ENCODE results near the gene SMARCA4.

SMARCA4 gene

GRCh38 chr19:11092181-11092538 is 131.3 kb downstream of the SMARCA4 start:
- H3K9me2 ChIP-seq (ENCODE audit: low read depth, low read length), result no peaks in the 10 kb centered on the region
- peaks cover 65% of the 10 kb centered on the region for H3K36me3 ChIP-seq (ENCODE audit: insufficient read depth, low read length)
- no peaks in the 10 kb centered on the region for H3K27me3 ChIP-seq (ENCODE audit: insufficient read depth, low read length)
- no peak overlapping the region for H3K9ac ChIP-seq (ENCODE audit: low read length)
- H3F3A ChIP-seq (ENCODE audit: insufficient read depth, low read length), result no peaks in the 10 kb centered on the region
- H3K4me3 ChIP-seq (ENCODE audit: low read depth, low read length, poor library complexity, severe bottlenecking), result no peak overlapping the region
- H3K4me1 ChIP-seq (ENCODE audit: insufficient read depth, low read length, severe bottlenecking), result peaks cover 47% of the 10 kb centered on the region
- no peak overlapping the region for H2AFZ ChIP-seq (ENCODE audit: low read length)
- no peaks in the 10 kb centered on the region for H4K20me1 ChIP-seq (ENCODE audit: insufficient read depth, low read length)
- no peak overlapping the region for H3K4me2 ChIP-seq (ENCODE audit: low read length)
- peaks cover 67% of the 10 kb centered on the region for H3K79me2 ChIP-seq (ENCODE audit: insufficient read depth, low read length)
- H3K27ac ChIP-seq (ENCODE audit: low read depth, low read length, poor library complexity, severe bottlenecking), result no peak overlapping the region
- no peaks in the 10 kb centered on the region for H3K9me3 ChIP-seq (ENCODE audit: low read length)
- TF ChIP-seq EZH2 (IDR thresholded peaks at IDR 0.05; ENCODE audit: borderline replicate concordance, low read length), result no peak
- no peak for TF ChIP-seq CTCF (IDR thresholded peaks at IDR 0.05; ENCODE audit: low read length)

- 0 out of 2 replicates have a peak, but pooled peaks cover 3% of the 10 kb centered on the region for H3F3A ChIP-seq (ENCODE audit: insufficient read depth, low read length)
- no peak overlapping the region for H2AFZ ChIP-seq (ENCODE audit: low read length)
- TF ChIP-seq EZH2 (IDR thresholded peaks at IDR 0.05; ENCODE audit: borderline replicate concordance, low read length) (no peak), CTCF (IDR thresholded peaks at IDR 0.05; ENCODE audit: low read length) (no peak)
- H3K9ac ChIP-seq (ENCODE audit: low read length), result no peak overlapping the region
- no peaks in the 10 kb centered on the region for H3K9me3 ChIP-seq (ENCODE audit: low read length)
- peaks cover 41% of the 10 kb centered on the region for H3K4me1 ChIP-seq (ENCODE audit: insufficient read depth, low read length, severe bottlenecking)
- 0 out of 2 replicates have a peak, but pooled peaks cover under 1% of the 10 kb centered on the region for H4K20me1 ChIP-seq (ENCODE audit: insufficient read depth, low read length)
- no peaks in the 10 kb centered on the region for H3K9me2 ChIP-seq (ENCODE audit: low read depth, low read length)
- no peak overlapping the region for H3K27ac ChIP-seq (ENCODE audit: low read depth, low read length, poor library complexity, severe bottlenecking)
- no peak overlapping the region for H3K4me2 ChIP-seq (ENCODE audit: low read length)
- no peak overlapping the region for H3K4me3 ChIP-seq (ENCODE audit: low read depth, low read length, poor library complexity, severe bottlenecking)
- H3K36me3 ChIP-seq (ENCODE audit: insufficient read depth, low read length), result peaks cover 80% of the 10 kb centered on the region
- H3K79me2 ChIP-seq (ENCODE audit: insufficient read depth, low read length), result peaks cover 83% of the 10 kb centered on the region
- H3K27me3 ChIP-seq (ENCODE audit: insufficient read depth, low read length), result no peaks in the 10 kb centered on the region
Measured at GRCh38 chr19:11093689-11094238, 132.9 kb downstream of the SMARCA4 start.

GRCh38 chr19:11094520-11094894 is 133.7 kb downstream of the SMARCA4 start:
- Histone ChIP-seq H3K27me3 (ENCODE audit: insufficient read depth, low read length) (no peaks in the 10 kb centered on the region), H3K4me1 (ENCODE audit: insufficient read depth, low read length, severe bottlenecking) (peaks cover 37% of the 10 kb centered on the region), H3F3A (ENCODE audit: insufficient read depth, low read length) (0 out of 2 replicates have a peak, but pooled peaks cover 4% of the 10 kb centered on the region), H2AFZ (ENCODE audit: low read length) (no peak overlapping the region), H3K4me2 (ENCODE audit: low read length) (no peak overlapping the region), H4K20me1 (ENCODE audit: insufficient read depth, low read length) (0 out of 2 replicates have a peak, but pooled peaks cover 3% of the 10 kb centered on the region), H3K36me3 (ENCODE audit: insufficient read depth, low read length) (peaks cover 87% of the 10 kb centered on the region), H3K27ac (ENCODE audit: low read depth, low read length, poor library complexity, severe bottlenecking) (no peak overlapping the region), H3K4me3 (ENCODE audit: low read depth, low read length, poor library complexity, severe bottlenecking) (no peak overlapping the region), H3K9me2 (ENCODE audit: low read depth, low read length) (no peaks in the 10 kb centered on the region), H3K9ac (ENCODE audit: low read length) (no peak overlapping the region), H3K79me2 (ENCODE audit: insufficient read depth, low read length) (peaks cover 90% of the 10 kb centered on the region), H3K9me3 (ENCODE audit: low read length) (no peaks in the 10 kb centered on the region)
- TF ChIP-seq EZH2 (IDR thresholded peaks at IDR 0.05; ENCODE audit: borderline replicate concordance, low read length) (no peak), CTCF (IDR thresholded peaks at IDR 0.05; ENCODE audit: low read length) (no peak)

Data from OCI-LY1 (cell line).